HepG2 (cell line): ENCODE data around the gene GABARAPL2. TPM values are rescaled to one million over a fixed set of nuclear protein-coding genes. Genes with fewer than 3 reads are reported as not detected.

Experiments used
- HMG20A ChIP-seq: IDR thresholded peaks from 2 replicates; pipeline ENCODE4 v1.6.1; 2016; ENCODE audit warnings: borderline replicate concordance
- HNRNPH1 ChIP-seq: fragments of 200-400 bp; formaldehyde crosslinking; optimal IDR thresholded peaks from 2 replicates; pipeline ENCODE3; 2017; ENCODE audit warnings: mild to moderate bottlenecking, low read depth, low read length
- KLF15 ChIP-seq: sonication (generic); formaldehyde crosslinking; IDR thresholded peaks from 2 replicates; pipeline ENCODE4 v1.8.1; 2023; ENCODE audit warnings: borderline replicate concordance, mild to moderate bottlenecking, inconsistent platforms, missing genetic modification reagents, mixed read lengths
- MAF1 ChIP-seq: sonication (generic); formaldehyde crosslinking; IDR thresholded peaks from 2 replicates; pipeline ENCODE4 v1.5.0; 2020; ENCODE audit warnings: missing genetic modification reagents, borderline replicate concordance
- MTA1 ChIP-seq: sonication (generic); formaldehyde crosslinking; IDR thresholded peaks from 2 replicates; pipeline ENCODE4 v1.4.0; 2020; ENCODE audit warnings: missing genetic modification reagents, mild to moderate bottlenecking, borderline replicate concordance
- MYNN ChIP-seq: sonication (generic); formaldehyde crosslinking; IDR thresholded peaks from 2 replicates; pipeline ENCODE4 v1.4.0; 2020; ENCODE audit warnings: mild to moderate bottlenecking, low read depth, missing genetic modification reagents
- NFYB ChIP-seq: sonication (generic); formaldehyde crosslinking; IDR thresholded peaks from 2 replicates; pipeline ENCODE4 v1.4.0; 2020; ENCODE audit warnings: missing genetic modification reagents
- NR1H2 ChIP-seq: sonication (generic); formaldehyde crosslinking; IDR thresholded peaks from 2 replicates; pipeline ENCODE4 v1.8.1; 2022; ENCODE audit warnings: low read depth, missing genetic modification reagents, borderline replicate concordance
- POGZ ChIP-seq: sonication (generic); formaldehyde crosslinking; IDR thresholded peaks from 2 replicates; pipeline ENCODE4 v1.4.0; 2020; ENCODE audit warnings: mild to moderate bottlenecking, missing genetic modification reagents
- RAD21 ChIP-seq: fragments of 450-650 bp; formaldehyde crosslinking; IDR thresholded peaks from 2 replicates; pipeline ENCODE4 v1.5.0; 2020; ENCODE audit warnings: mild to moderate bottlenecking
- SKIL ChIP-seq: sonication (generic); formaldehyde crosslinking; IDR thresholded peaks from 2 replicates; pipeline ENCODE4 v1.8.0; 2022; ENCODE audit warnings: missing genetic modification reagents, mild to moderate bottlenecking, moderate library complexity, borderline replicate concordance
- SNRNP70 ChIP-seq: fragments of 200-400 bp; formaldehyde crosslinking; IDR thresholded peaks from 2 replicates; pipeline ENCODE4 v1.6.1; 2017; ENCODE audit warnings: mild to moderate bottlenecking, low read depth, low read length, moderate library complexity
- SRF ChIP-seq: IDR thresholded peaks from 2 replicates; pipeline ENCODE4 v1.6.1; 2011; ENCODE audit warnings: mild to moderate bottlenecking, low read depth, low read length, moderate library complexity
- SRSF9 ChIP-seq: fragments of 200-400 bp; formaldehyde crosslinking; IDR thresholded peaks from 2 replicates; pipeline ENCODE4 v1.6.1; 2018; ENCODE audit warnings: borderline replicate concordance, mild to moderate bottlenecking, low read depth, low read length; ENCODE audit not compliant: insufficient read depth, poor library complexity, severe bottlenecking
- TAF1 ChIP-seq: sonication (generic); formaldehyde crosslinking; IDR thresholded peaks from 2 replicates; pipeline ENCODE4 v1.4.0; 2020; ENCODE audit warnings: missing genetic modification reagents
- ZFP91 ChIP-seq: sonication (generic); formaldehyde crosslinking; IDR thresholded peaks from 2 replicates; pipeline ENCODE4 v1.9.0; 2022; ENCODE audit warnings: missing genetic modification reagents, mild to moderate bottlenecking, borderline replicate concordance
- ZNF230 ChIP-seq: sonication (generic); formaldehyde crosslinking; IDR thresholded peaks from 2 replicates; pipeline ENCODE4 v1.4.0; 2020; ENCODE audit warnings: mild to moderate bottlenecking, missing genetic modification reagents
- ZNF337 ChIP-seq: sonication (generic); formaldehyde crosslinking; IDR thresholded peaks from 2 replicates; pipeline ENCODE4 v1.5.1; 2020; ENCODE audit warnings: missing genetic modification reagents, low read depth, mild to moderate bottlenecking, borderline replicate concordance
- ZNF556 ChIP-seq: sonication (generic); formaldehyde crosslinking; IDR thresholded peaks from 2 replicates; pipeline ENCODE4 v1.4.0; 2020; ENCODE audit warnings: mild to moderate bottlenecking, missing genetic modification reagents, borderline replicate concordance
- ZNF782 ChIP-seq: sonication (generic); formaldehyde crosslinking; IDR thresholded peaks from 2 replicates; pipeline ENCODE4 v1.4.0; 2020; ENCODE audit warnings: missing genetic modification reagents, mild to moderate bottlenecking, borderline replicate concordance
- ZNF792 ChIP-seq: IDR thresholded peaks from 2 replicates; pipeline ENCODE4 v1.6.1; 2016
- ZUFSP ChIP-seq: sonication (generic); formaldehyde crosslinking; IDR thresholded peaks from 2 replicates; pipeline ENCODE4 v1.9.0; 2021; ENCODE audit warnings: missing genetic modification reagents, mild to moderate bottlenecking, borderline replicate concordance
- polyA plus RNA-seq, 8 experiments: library from polyadenylated mRNA; depleted of rRNA in 3 of 8; stranded (reverse) in 7 of 8; unstranded in 1 of 8; fragments of >200 nt; fragmentation: Illumina TruSeq in 4 of 8; extraction: Trizol in 4 of 8; gene quantifications; 2 replicates each; pipeline versions ENCODE4 v1.2.1 to v1.2.3, GENCODE V29; 2011 to 2016; ENCODE audit warnings: low read depth in 4 of 8, missing spikeins in 1 of 8, mixed read lengths in 1 of 8; ENCODE audit not compliant: insufficient read depth in 1 of 8
- total RNA-seq, 5 experiments: library from RNA; depleted of rRNA; stranded (reverse); fragments of >200 nt; fragmentation: Illumina TruSeq; extraction: Trizol; gene quantifications; 2 replicates each; pipeline ENCODE4 v1.2.3, GENCODE V29; 2016; ENCODE audit warnings: low read depth in 1 of 5

GABARAPL2 gene
- total and polyA plus RNA-seq, 2 of the 13 experiments (the other 11 are each of a cell fraction or from before 2014, with no cell fraction given) = 76.4 to 83.0 TPM

- no peak for TF ChIP-seq SNRNP70
- TF ChIP-seq ZNF782 (CRISPR knock-in tag) = 0 out of 2 replicates have a peak, but pooled peaks have one; percentile 53
- peak; percentile 93 for TF ChIP-seq ZNF792 (CRISPR knock-in tag)
- TF ChIP-seq SRSF9 = no peak
- TF ChIP-seq ZFP91 (CRISPR knock-in tag) = peak; percentile 79; the same call in 1 of the 2 replicates
- peak; percentile 66; the same call in 1 of the 2 replicates for TF ChIP-seq MAF1
- no peak for TF ChIP-seq ZNF230 (CRISPR knock-in tag)
- TF ChIP-seq SRF = no peak
- TF ChIP-seq NFYB = peak; percentile 56; the same call in 1 of the 2 replicates
- TF ChIP-seq MYNN (CRISPR knock-in tag) = no peak; the same call in none of the 2 replicates
- peak; percentile 53 for TF ChIP-seq RAD21 (CRISPR knock-in tag)
- TF ChIP-seq NR1H2 (CRISPR knock-in tag) = no peak
- TF ChIP-seq MTA1 (CRISPR knock-in tag) = no peak; the same call in 1 of the 2 replicates
- TF ChIP-seq KLF15 = no peak
- no peak for TF ChIP-seq HMG20A (CRISPR knock-in tag)
- no peak for TF ChIP-seq ZNF337 (CRISPR knock-in tag)
- TF ChIP-seq TAF1 = peak; percentile 75
- TF ChIP-seq ZNF556 (CRISPR knock-in tag) = peak; percentile 79; the same call in 1 of the 2 replicates
- peak; percentile 71 for TF ChIP-seq POGZ (CRISPR knock-in tag)
- TF ChIP-seq HNRNPH1 = peak; percentile 90
- no peak for TF ChIP-seq SKIL
- TF ChIP-seq ZUFSP = no peak
These were observed 56.8 kb downstream of the GABARAPL2 start, which contains the start of gene ADAT1 (continued) for GRCh38 chr16:75622761-75623605.
